Measurements from ENCODE around the gene TRIM60. TPM values are rescaled to one million over a fixed set of nuclear protein-coding genes. Genes with fewer than 3 reads are reported as not detected.
"Not testable (repeated sequence)": the region's sequence is repeated elsewhere in the genome, so short reads cannot be mapped to it uniquely, and the experiment has no call there.

TRIM60 gene
- total and polyA plus RNA-seq, 5 donors from 2014 or later, result not detected

DNA sequence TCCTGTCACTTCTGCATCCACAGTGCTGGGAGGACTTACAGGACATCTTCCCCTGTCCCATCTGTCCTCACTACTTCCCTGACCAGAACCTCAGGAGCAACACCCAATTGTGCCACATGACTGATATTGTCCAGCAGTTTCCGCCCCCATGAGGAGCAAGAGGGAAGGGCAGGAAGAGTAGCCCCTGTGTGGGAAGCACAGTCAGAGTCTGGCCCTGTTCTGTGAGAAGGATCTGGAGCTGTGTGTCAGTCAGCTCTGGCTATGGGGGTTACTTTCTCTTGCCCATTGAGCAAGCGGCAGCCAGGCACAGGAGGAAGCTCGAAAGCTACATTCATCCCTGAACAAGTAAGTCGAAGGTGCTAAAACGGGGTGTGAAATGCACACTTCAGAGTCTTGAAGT is 14.8 kb upstream of the TRIM60 start:
- H3K4me3 Mint-ChIP-seq, result no peak overlapping the region
- H3K27ac Mint-ChIP-seq, result no peak overlapping the region
- no peaks in the 10 kb centered on the region for H3K36me3 Mint-ChIP-seq

DNA sequence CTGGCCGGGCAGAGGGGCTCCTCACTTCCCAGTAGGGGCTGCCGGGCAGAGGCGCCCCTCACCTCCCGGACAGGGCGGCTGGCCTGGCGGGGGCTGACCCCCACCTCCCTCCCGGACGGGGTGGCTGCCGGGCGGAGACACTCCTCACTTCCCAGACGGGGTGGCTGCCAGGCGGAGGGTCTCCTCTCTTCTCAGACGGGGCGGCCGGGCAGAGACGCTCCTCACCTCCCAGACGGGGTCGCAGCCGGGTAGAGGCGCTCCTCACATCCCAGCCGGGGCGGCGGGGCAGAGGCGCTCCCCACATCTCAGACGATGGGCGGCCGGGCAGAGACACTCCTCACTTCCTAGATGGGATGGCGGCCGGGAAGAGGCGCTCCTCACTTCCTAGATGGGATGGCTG is 11.8 kb upstream of the TRIM60 start:
- not testable (repeated sequence) for H3K27me3 ChIP-seq (ENCODE audit: control insufficient read depth, insufficient read depth, low read length); H3K27ac ChIP-seq (ENCODE audit: insufficient read depth, low read length, poor library complexity, severe bottlenecking); H3K27me3 Mint-ChIP-seq; H3K27ac Mint-ChIP-seq; H3K4me3 Mint-ChIP-seq; H3K4me1 Mint-ChIP-seq; H3K36me3 Mint-ChIP-seq; ATAC-seq (ENCODE audit: low read depth in 2 of 2); H3K36me3 ChIP-seq (ENCODE audit: control insufficient read depth, insufficient read depth, low read length); H3K9me3 Mint-ChIP-seq; DNase-seq; H3K9me3 ChIP-seq (ENCODE audit: control insufficient read depth in 2 of 2, low read length in 2 of 2); H3K4me3 ChIP-seq (ENCODE audit: low read depth, low read length); H3K4me1 ChIP-seq (ENCODE audit: control insufficient read depth, insufficient read depth, low read length, poor library complexity, severe bottlenecking)

More for the DNA sequence above, 14.8 kb upstream of the TRIM60 start:
- Histone ChIP-seq H3K27me3 (ENCODE audit: control insufficient read depth, insufficient read depth, low read length) (no peaks in the 10 kb centered on the region), H3K36me3 (ENCODE audit: control insufficient read depth, insufficient read depth, low read length) (no peaks in the 10 kb centered on the region), H3K27ac (ENCODE audit: insufficient read depth, low read length, poor library complexity, severe bottlenecking) (no peak overlapping the region), H3K4me3 (ENCODE audit: low read depth, low read length) (no peak overlapping the region), H3K4me1 (ENCODE audit: control insufficient read depth, insufficient read depth, low read length, poor library complexity, severe bottlenecking) (no peaks in the 10 kb centered on the region), H3K9me3 (ENCODE audit: control insufficient read depth in 2 of 2, low read length in 2 of 2) (no peaks in the 10 kb centered on the region)
- DNase-seq (no peak), ATAC-seq (ENCODE audit: low read depth in 2 of 2) (no peak)
- H3K9me3 Mint-ChIP-seq, result peaks cover 0 to 5% (median 0%) of the 10 kb centered on the region in 7 donors
- H3K27me3 Mint-ChIP-seq, result no peaks in the 10 kb centered on the region
- no peaks in the 10 kb centered on the region for H3K4me1 Mint-ChIP-seq

DNA sequence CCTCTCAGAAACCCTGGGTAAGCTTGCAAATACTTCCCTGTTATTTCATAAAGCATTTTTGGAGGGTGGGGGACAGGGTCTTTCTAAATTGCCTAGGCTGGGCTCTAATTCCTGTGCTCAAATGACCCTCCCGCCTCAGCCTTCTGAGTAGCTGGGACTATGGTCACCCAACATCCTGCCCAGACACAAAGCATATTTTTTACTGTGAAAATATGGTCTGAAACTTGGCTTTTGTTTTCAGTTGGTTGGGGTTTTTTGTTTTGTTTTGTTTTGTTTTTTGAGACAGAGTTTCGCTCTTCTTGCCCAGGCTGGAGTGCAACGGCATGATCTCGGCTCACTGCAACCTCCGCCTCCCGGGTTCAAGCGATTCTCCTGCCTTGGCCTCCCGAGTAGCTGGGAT is 6.0 kb upstream of the TRIM60 start:
- H3K4me3 Mint-ChIP-seq; H3K36me3 Mint-ChIP-seq; H3K36me3 ChIP-seq (ENCODE audit: control insufficient read depth, insufficient read depth, low read length); H3K4me1 Mint-ChIP-seq; H3K9me3 Mint-ChIP-seq; H3K4me3 ChIP-seq (ENCODE audit: low read depth, low read length); H3K4me1 ChIP-seq (ENCODE audit: control insufficient read depth, insufficient read depth, low read length, poor library complexity, severe bottlenecking); H3K9me3 ChIP-seq (ENCODE audit: control insufficient read depth in 2 of 2, low read length in 2 of 2); H3K27me3 Mint-ChIP-seq; ATAC-seq (ENCODE audit: low read depth in 2 of 2); DNase-seq; H3K27ac Mint-ChIP-seq; H3K27ac ChIP-seq (ENCODE audit: insufficient read depth, low read length, poor library complexity, severe bottlenecking); H3K27me3 ChIP-seq (ENCODE audit: control insufficient read depth, insufficient read depth, low read length): not testable (repeated sequence)

DNA sequence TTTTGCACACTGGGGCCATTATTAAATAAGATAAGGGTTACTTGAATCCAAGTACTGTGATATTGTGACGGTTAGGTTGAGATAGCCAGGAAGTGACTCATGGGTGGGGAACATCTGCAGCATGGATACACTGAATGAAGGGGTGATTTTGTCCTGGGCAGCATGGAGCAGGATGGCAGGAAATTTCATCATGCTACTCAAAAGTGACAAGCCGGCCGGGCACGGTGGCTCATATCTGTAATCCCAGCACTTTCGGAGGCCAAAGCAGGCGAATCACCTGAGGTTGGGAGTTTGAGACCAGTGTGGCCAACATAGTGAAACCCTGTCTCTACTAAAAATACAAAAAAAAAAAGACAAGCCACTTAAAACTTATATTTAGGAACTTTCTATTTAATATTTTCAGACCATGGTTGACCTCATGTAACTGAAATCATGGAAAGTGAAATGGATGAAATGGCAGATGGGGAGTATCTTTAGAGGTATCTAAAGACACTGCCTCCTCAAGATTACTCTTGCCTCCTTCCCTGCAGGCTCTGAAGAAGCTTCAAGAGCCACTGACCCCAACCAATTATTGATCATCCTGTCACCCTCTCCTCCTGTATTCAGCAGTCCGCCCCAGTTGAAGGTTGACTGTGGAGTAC is 3.9 kb upstream of the TRIM60 start:
- Histone ChIP-seq H3K4me1 (ENCODE audit: control insufficient read depth, insufficient read depth, low read length, poor library complexity, severe bottlenecking) (no peaks in the 10 kb centered on the region), H3K36me3 (ENCODE audit: control insufficient read depth, insufficient read depth, low read length) (no peaks in the 10 kb centered on the region), H3K9me3 (ENCODE audit: control insufficient read depth in 2 of 2, low read length in 2 of 2) (no peaks in the 10 kb centered on the region), H3K4me3 (ENCODE audit: low read depth, low read length) (no peak overlapping the region), H3K27me3 (ENCODE audit: control insufficient read depth, insufficient read depth, low read length) (no peaks in the 10 kb centered on the region), H3K27ac (ENCODE audit: insufficient read depth, low read length, poor library complexity, severe bottlenecking) (no peak overlapping the region)
- Mint-ChIP-seq H3K27ac (no peak overlapping the region), H3K4me1 (no peaks in the 10 kb centered on the region), H3K27me3 (peaks cover 5% of the 10 kb centered on the region), H3K36me3 (no peaks in the 10 kb centered on the region), H3K4me3 (no peak overlapping the region), H3K9me3 (no peaks in the 10 kb centered on the region)
- ATAC-seq (ENCODE audit: low read depth in 2 of 2) (no peak), DNase-seq (no peak)

DNA sequence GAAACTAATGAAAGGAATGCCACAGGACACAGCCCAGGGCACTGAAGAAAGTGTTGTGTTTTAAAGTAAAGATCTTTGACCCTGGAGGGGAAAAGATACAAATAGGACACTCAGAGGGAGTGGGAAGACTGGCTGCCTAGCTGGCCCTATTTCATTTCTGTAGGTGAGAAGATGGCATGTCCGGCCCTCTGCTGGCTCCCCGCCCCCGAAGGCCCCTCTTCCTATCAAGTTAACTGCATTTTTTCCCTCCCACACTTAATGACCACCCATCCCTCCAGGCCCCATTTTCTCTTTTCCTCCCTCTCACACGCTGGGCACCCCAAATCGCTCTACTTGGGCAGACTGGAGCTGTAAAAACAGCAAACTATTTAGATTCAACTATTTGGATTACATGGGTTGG is 16.4 kb downstream of the TRIM60 start:
- no peak overlapping the region for H3K27ac ChIP-seq (ENCODE audit: insufficient read depth, low read length, poor library complexity, severe bottlenecking)
- no peak for ATAC-seq (ENCODE audit: low read depth in 2 of 2)

DNA sequence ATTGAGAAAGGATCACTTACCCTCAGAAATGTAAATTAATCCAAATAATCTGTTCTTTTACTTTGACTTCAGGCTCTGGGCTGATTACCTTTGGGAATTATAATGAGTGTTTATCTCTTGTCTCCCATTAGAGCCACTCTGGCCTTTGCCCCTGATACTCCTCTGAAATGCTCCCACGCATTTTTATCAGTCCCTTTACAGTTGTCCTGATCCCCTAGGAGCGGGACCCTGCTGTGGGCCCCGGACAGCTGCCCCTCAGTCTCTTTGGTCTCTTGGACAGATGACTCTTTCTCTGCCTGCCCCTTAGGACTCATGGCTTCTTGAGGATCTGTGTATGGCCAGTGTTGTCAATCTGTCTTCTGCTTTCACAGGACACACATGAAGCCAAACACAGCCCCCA is 20.8 kb downstream of the TRIM60 start:
- H3K4me3 Mint-ChIP-seq, result no peak overlapping the region
- ATAC-seq (ENCODE audit: low read depth in 2 of 2) (no peak), DNase-seq (no peak)
- peaks cover 0 to 1% (median 0%) of the 10 kb centered on the region in 7 donors for H3K9me3 Mint-ChIP-seq
- H3K27me3 Mint-ChIP-seq, result peaks cover 3% of the 10 kb centered on the region
- Histone ChIP-seq H3K4me1 (ENCODE audit: control insufficient read depth, insufficient read depth, low read length, poor library complexity, severe bottlenecking) (no peaks in the 10 kb centered on the region), H3K27ac (ENCODE audit: insufficient read depth, low read length, poor library complexity, severe bottlenecking) (no peak overlapping the region), H3K27me3 (ENCODE audit: control insufficient read depth, insufficient read depth, low read length) (no peaks in the 10 kb centered on the region), H3K36me3 (ENCODE audit: control insufficient read depth, insufficient read depth, low read length) (no peaks in the 10 kb centered on the region), H3K4me3 (ENCODE audit: low read depth, low read length) (no peak overlapping the region), H3K9me3 (ENCODE audit: control insufficient read depth in 2 of 2, low read length in 2 of 2) (no peaks in the 10 kb centered on the region)
- no peaks in the 10 kb centered on the region for H3K4me1 Mint-ChIP-seq
- H3K27ac Mint-ChIP-seq, result no peak overlapping the region
- no peaks in the 10 kb centered on the region for H3K36me3 Mint-ChIP-seq

More for the DNA sequence above, 16.4 kb downstream of the TRIM60 start:
- Histone ChIP-seq H3K4me3 (ENCODE audit: low read depth, low read length) (no peak overlapping the region), H3K27me3 (ENCODE audit: control insufficient read depth, insufficient read depth, low read length) (no peaks in the 10 kb centered on the region), H3K36me3 (ENCODE audit: control insufficient read depth, insufficient read depth, low read length) (no peaks in the 10 kb centered on the region), H3K4me1 (ENCODE audit: control insufficient read depth, insufficient read depth, low read length, poor library complexity, severe bottlenecking) (no peaks in the 10 kb centered on the region), H3K9me3 (ENCODE audit: control insufficient read depth in 2 of 2, low read length in 2 of 2) (no peaks in the 10 kb centered on the region)
- no peaks in the 10 kb centered on the region for H3K36me3 Mint-ChIP-seq
- no peak overlapping the region for H3K4me3 Mint-ChIP-seq
- H3K4me1 Mint-ChIP-seq, result no peaks in the 10 kb centered on the region
- no peak overlapping the region for H3K27ac Mint-ChIP-seq
- DNase-seq, result no peak
- H3K9me3 Mint-ChIP-seq, result peaks cover 0 to 4% (median 0%) of the 10 kb centered on the region in 7 donors
- peaks cover 7% of the 10 kb centered on the region for H3K27me3 Mint-ChIP-seq

DNA sequence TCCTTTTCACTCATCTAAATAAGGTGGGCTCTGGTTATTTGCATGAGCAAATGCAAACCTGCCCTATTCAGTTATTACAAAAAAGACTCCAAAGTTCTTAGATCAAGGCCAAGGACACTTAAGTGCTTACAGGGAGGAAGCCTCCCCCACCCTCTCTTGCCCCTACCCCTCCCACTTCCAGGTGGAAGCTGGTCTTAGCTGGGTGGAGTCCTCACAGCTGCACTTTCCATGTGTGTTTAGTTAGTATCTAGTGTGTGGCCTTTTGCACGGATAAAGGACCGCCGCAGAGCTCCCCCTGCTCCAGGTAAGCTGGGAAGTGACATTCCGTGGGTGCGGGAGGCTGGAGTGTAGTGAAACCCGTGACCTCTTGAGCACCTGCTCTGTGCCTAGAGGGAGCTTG is 21.8 kb downstream of the TRIM60 start, which contains the start of gene TRIM75:
Gene TRIM75 (plus strand): TSS at position 222 of the 400 bp plus-strand sequence. CDS start 5,282 bp downstream, outside the sequence.
- Mint-ChIP-seq H3K27me3 (no peaks in the 10 kb centered on the region), H3K4me3 (no peak within 1 kb of the TSS), H3K9me3 (peaks cover 0 to 1% (median 0%) of the 10 kb centered on the region in 7 donors), H3K4me1 (no peaks in the 10 kb centered on the region), H3K36me3 (no peaks in the 10 kb centered on the region), H3K27ac (no peak within 1 kb of the TSS)
- no peak for ATAC-seq (ENCODE audit: low read depth in 2 of 2)
- Histone ChIP-seq H3K27ac (ENCODE audit: insufficient read depth, low read length, poor library complexity, severe bottlenecking) (no peak within 1 kb of the TSS), H3K4me3 (ENCODE audit: low read depth, low read length) (no peak within 1 kb of the TSS), H3K9me3 (ENCODE audit: control insufficient read depth in 2 of 2, low read length in 2 of 2) (no peaks in the 10 kb centered on the region), H3K4me1 (ENCODE audit: control insufficient read depth, insufficient read depth, low read length, poor library complexity, severe bottlenecking) (no peaks in the 10 kb centered on the region), H3K27me3 (ENCODE audit: control insufficient read depth, insufficient read depth, low read length) (no peaks in the 10 kb centered on the region), H3K36me3 (ENCODE audit: control insufficient read depth, insufficient read depth, low read length) (no peaks in the 10 kb centered on the region)
- DNase-seq, result no peak

DNA sequence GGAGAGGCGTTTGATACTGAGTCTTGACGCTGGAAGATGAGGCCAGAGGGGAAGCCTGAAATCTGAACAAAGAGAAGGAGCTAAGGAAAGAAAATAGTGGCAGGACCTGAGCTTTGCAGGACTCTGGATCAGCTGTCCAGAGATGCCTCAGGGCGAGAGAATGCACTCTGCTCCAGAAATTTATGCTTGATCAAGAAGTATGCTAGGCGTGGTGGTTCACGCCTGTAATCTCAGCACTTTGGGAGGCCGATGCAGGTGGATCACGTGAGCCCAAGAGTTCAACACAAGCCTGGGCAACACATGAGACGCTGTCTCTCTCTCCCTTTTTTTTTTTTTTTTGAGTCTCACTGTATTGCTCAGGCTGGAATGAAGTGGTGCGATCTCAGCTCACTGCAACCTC is 23.8 kb downstream of the TRIM60 start:
- Histone ChIP-seq H3K27me3 (ENCODE audit: control insufficient read depth, insufficient read depth, low read length) (no peaks in the 10 kb centered on the region), H3K27ac (ENCODE audit: insufficient read depth, low read length, poor library complexity, severe bottlenecking) (no peak overlapping the region), H3K36me3 (ENCODE audit: control insufficient read depth, insufficient read depth, low read length) (no peaks in the 10 kb centered on the region), H3K4me1 (ENCODE audit: control insufficient read depth, insufficient read depth, low read length, poor library complexity, severe bottlenecking) (no peaks in the 10 kb centered on the region), H3K9me3 (ENCODE audit: control insufficient read depth in 2 of 2, low read length in 2 of 2) (no peaks in the 10 kb centered on the region), H3K4me3 (ENCODE audit: low read depth, low read length) (no peak overlapping the region)
- no peak overlapping the region for H3K27ac Mint-ChIP-seq
- no peak overlapping the region for H3K4me3 Mint-ChIP-seq
- H3K36me3 Mint-ChIP-seq, result no peaks in the 10 kb centered on the region
- ATAC-seq (ENCODE audit: low read depth in 2 of 2) (no peak), DNase-seq (no peak)
- H3K27me3 Mint-ChIP-seq, result no peaks in the 10 kb centered on the region
- no peaks in the 10 kb centered on the region for H3K4me1 Mint-ChIP-seq
- peaks cover 0 to 1% (median 0%) of the 10 kb centered on the region in 7 donors for H3K9me3 Mint-ChIP-seq
